Coronary artery (tissue), 2 donors: ENCODE data around the gene EHMT1.

Experiments used
- DNase-seq: peaks from one replicate; pipeline ENCODE4 v3.0.0-alpha.2; 2017; ENCODE audit warnings: low spot score
- H3K27ac ChIP-seq, 2 donors: fragments of 200-600 bp; sonication (generic); one replicate each; pipeline ENCODE4 v1.5.1; 2016 to 2019
- H3K4me3 ChIP-seq: fragments of 200-600 bp; sonication (generic); 2 replicates; pipeline ENCODE4 v1.5.1; 2016; ENCODE audit warnings: mild to moderate bottlenecking, moderate library complexity
- CTCF ChIP-seq: fragments of 200-600 bp; sonication (generic); IDR thresholded peaks from one replicate; pipeline ENCODE4 v1.5.1; 2019; ENCODE audit warnings: antibody characterized with exemption

The EHMT1 gene

DNA sequence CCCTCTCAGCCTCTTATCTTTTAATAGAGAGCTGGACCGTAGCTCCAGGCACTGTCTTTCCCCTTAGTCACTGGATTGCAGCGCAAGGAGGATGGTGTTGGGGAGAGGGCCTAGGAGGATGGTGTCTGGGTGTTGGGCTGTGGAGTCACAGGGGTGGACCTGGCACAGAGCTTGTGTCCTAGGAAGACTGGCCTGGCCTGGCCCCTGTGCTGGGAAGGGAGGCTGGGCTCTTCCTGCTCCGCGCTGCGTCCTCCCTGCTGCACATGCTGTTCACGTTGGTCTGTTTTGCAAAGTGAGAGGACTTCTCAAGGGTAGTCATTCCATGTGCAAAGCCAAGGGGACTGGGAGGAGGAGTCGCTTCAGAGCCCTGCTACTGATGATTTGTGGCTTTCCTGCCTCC lies 123.9 kb downstream of the EHMT1 start:
- no peak overlapping the region for H3K27ac ChIP-seq
- H3K4me3 ChIP-seq = no peak overlapping the region
- no peak for TF ChIP-seq CTCF
- no peak for DNase-seq

DNA sequence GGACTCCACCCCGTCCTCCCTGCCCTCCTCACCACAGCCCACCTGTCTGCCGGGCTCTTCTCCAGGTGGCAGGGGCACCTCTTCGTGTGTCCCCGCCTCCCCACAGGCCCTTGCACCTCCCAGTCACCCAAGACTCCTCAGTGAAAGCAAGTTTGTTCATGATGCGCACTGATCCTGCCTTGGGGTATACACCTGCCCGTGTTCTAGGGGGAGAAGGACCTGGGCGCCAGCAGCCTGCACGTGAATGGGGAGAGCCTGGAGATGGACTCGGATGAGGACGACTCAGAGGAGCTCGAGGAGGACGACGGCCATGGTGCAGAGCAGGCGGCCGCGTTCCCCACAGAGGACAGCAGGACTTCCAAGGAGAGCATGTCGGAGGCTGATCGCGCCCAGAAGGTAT lies 124.9 kb downstream of the EHMT1 start:
- H3K4me3 ChIP-seq = no peak overlapping the region
- H3K27ac ChIP-seq = no peak overlapping the region
- DNase-seq = no peak
- no peak for TF ChIP-seq CTCF

DNA sequence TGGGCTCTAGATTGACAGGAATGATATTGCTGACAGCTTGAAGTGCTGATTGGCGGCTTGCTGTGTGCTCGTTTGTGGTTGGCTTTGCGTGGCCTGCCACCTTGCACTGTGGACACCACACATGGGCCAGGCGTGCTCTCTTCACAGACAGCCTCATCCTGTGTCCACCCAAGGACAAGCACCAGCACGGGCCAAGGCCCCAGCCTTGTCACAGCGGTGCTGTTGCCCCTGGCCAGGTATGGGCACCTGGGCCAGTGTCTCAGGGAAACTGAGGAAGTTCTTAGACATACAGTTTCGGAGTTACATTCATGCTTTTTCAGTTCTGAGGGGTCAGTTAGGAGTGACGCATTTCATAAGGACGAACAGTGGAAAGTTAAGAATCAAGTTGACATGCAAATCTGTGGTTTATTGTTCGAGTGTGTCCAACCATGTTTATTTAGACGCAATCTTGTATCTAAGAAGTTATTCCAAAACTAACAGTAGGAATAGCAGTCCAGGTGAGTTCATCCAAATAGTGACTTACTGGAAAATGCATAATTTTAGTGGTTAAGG lies 125.9 kb downstream of the EHMT1 start:
- no peak overlapping the region for H3K4me3 ChIP-seq
- no peak overlapping the region for H3K27ac ChIP-seq
- no peak for TF ChIP-seq CTCF
- DNase-seq = no peak

DNA sequence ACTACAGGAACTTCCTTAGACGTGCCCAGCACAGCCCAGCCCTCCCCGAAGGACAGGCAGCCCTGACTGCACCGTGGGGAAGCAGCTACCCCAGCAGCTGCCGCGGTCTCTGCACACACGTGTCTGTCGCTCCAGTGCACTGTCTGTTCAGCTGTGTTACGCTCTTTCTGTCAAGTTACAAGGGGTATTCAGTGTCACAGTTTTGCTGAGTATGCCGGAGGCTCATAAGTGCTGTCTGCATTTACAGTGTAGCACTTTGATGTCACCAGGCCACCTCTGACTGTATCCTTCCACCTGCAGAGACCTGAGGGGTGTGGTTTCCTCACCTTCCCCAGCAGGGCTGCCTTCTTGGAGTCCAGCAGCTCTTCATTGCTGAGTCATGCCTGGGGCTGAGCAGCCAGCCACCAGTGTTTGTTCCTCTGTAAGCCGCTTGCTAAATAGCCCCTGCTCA lies 126.8 kb downstream of the EHMT1 start:
- TF ChIP-seq CTCF = no peak
- DNase-seq = no peak
- H3K4me3 ChIP-seq = no peak overlapping the region
- no peak overlapping the region for H3K27ac ChIP-seq

DNA sequence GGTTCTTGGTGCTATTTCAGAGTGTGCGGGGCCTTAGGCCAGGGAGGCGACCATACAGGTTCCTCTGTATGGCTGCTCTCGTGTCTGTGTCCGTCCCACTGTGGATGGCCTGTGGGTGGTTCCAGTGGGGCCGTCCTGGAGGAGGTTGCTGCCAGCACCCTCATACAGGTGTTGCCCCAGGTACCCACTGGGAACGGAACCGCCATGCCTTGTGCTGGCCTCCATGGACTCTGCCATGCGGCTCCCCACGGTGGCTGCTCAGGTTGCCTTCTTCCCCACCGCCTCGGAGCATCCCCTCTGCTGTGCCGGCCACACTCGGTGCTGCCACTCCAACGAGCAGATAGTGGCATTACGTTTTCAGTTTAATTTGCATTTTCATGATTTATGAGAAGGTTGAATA lies 129.5 kb downstream of the EHMT1 start:
- no peak overlapping the region for H3K4me3 ChIP-seq
- DNase-seq = no peak
- no peak for TF ChIP-seq CTCF
- no peak overlapping the region for H3K27ac ChIP-seq

DNA sequence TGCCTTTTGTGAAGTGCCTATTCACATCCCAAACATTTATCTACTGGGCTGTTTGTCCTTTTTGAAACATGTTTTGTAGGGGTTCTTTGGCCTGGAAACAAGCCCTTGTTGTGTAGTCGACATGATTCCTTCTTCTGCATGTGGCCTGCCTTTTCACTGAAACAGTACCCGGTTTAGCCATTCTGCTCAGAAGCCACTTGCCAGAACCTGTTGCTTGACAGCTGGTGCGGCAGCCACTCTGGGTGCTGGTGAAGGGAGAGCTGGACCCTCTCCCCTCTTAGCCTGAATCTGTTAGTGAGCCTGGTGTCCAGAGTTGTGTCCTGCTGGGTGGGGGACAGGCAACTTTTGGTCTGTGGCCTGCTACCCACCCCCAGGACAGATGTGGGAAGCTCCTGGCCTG lies 129.9 kb downstream of the EHMT1 start:
- DNase-seq = no peak
- no peak overlapping the region for H3K4me3 ChIP-seq
- TF ChIP-seq CTCF = no peak
- H3K27ac ChIP-seq = no peak overlapping the region

DNA sequence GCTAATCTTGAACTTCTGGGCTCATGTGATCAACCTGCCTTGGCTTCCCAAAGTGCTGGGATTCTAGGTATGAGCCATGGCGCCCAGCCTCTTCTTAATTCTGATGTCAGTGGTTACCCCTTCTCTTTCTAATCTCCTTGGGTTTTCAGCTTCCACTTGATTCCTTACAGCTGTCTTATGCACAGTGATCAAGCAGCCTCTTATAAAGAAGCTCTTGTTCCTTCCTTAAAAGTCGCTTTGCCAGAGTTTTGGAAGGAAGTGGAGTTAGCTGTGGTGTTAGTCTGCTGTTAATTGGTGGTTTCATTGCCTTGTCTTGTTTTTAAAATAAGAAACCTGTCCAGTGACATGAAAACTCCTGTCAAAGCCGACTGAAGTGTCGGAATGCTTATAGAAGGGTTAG lies 130.7 kb downstream of the EHMT1 start:
- no peak for TF ChIP-seq CTCF
- H3K27ac ChIP-seq = no peak overlapping the region
- no peak for DNase-seq
- H3K4me3 ChIP-seq = no peak overlapping the region
